Embryonic facial prominence (tissue), 1 donor: ENCODE measurements around the gene ST6GALNAC3.
"Not testable (repeated sequence)": the region's sequence is repeated elsewhere in the genome, so short reads cannot be mapped to it uniquely, and the experiment has no call there.

Experiments
- DNase-seq: peaks from one replicate; pipeline ENCODE4 v3.0.0-alpha.2; 2016; ENCODE audit errors: extremely low spot score

ST6GALNAC3 gene

GRCh38 chr1:76190749-76191424, 116.3 kb downstream of the ST6GALNAC3 start:
- no peak for DNase-seq

GRCh38 chr1:76191561-76191960, 117.0 kb downstream of the ST6GALNAC3 start:
- DNase-seq: no peak

- DNase-seq: no peak
Measured at GRCh38 chr1:76198452-76198851, 123.9 kb downstream of the ST6GALNAC3 start.

DNA sequence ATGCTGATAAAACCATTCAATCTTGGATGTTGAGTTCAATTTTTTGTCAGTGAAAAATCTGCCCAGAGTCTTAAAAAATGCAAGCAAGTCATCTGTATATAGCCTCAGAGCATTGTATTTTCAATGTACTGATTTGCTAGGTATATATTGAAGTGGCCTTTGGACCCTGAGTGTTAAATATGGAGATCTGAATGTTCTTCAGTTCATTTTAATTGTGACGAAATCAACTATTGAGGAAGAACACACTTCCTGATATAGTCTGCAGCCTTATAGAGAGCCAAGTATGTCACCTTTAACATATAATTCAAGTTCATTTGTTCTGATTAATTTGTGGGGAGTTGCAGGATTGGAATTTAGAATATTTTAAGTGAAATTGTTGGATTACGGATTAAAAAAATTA, 128.1 kb downstream of the ST6GALNAC3 start:
- DNase-seq: no peak

DNA sequence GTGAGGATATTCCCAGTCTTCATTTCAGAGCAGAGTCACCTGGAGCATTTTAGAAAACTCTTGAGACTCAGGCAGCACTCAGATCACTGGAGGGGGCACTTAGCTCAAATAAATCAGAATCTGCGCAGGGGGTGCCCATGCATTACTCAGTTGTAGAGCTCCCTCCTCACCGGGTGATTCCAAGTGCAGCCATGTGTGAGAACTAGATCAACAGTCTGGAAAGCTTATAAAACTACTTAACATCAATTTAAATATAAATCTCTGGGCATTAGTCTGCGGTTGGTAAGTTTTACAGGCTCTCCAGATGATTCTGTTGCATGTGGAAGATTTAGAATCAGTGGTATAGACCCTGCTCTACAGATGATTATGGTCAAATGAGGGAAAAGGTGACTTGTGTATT, 128.6 kb downstream of the ST6GALNAC3 start:
- no peak for DNase-seq

DNA sequence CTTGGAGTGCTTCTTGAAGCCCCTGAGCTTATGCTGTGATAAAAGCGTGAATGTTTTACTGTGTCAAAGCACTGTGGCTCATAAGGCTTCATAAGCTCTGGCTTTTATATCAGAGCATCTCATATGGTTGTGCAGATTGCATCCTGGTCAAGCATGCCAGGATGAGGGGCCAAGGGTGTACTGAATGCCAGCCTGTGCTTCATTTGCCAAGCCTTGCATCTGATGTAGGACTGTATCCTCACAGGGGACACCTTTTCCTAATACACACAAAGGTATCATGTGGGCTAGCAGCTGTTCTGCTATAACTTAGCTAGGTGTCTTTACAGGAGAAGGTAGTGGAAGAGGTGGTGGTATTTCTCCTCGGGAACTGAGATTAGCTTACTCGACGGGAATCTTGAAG, 134.7 kb downstream of the ST6GALNAC3 start:
- no peak for DNase-seq

- no peak for DNase-seq
Measured at GRCh38 chr1:76209648-76210047, 135.1 kb downstream of the ST6GALNAC3 start.

GRCh38 chr1:76210160-76210559, 135.6 kb downstream of the ST6GALNAC3 start:
- no peak for DNase-seq

- DNase-seq: no peak
Measured at GRCh38 chr1:76218888-76219287, 144.3 kb downstream of the ST6GALNAC3 start.

- no peak for DNase-seq
Measured at GRCh38 chr1:76219366-76219818, 144.8 kb downstream of the ST6GALNAC3 start.

DNA sequence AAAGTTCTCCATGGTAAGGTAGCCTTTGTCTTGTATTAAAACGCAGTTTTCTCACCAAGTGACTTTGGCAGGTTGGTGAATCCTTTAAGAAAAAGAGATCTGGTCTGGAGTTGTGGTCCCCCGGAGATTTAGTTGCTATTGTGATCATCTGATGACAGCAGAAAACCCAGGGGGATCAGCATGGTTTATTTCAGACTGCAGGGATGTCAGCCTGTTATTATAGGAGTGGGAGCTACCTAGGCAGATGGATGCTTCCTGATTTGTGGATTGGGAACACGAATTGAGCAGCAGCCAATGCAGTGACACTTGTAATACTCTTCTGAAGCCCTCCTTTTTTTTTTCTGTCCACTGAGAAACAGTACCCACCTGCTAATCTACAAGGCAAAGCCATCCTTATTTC, 150.2 kb downstream of the ST6GALNAC3 start:
- DNase-seq: no peak

- DNase-seq: no peak
Measured at GRCh38 chr1:76225526-76225925, 151.0 kb downstream of the ST6GALNAC3 start.

DNA sequence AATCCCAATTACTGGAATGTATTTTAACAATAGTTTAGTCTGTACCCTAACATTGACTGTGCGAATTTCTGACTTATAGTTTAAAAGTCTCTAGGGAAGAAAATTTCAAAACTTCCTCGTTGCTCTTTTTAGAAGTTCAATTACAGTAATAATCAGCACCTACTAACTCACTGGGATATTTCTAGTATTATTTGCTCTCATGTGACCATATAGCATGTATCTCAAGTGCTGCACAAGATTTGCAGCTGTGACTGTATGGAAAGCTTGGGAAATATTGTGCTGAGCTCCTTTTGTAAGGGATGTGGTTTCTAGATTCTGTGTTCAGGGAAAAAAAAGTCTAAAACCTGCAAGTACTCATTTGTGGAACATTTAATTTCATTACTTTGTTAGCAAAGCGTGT, 153.1 kb downstream of the ST6GALNAC3 start:
- DNase-seq: no peak

DNA sequence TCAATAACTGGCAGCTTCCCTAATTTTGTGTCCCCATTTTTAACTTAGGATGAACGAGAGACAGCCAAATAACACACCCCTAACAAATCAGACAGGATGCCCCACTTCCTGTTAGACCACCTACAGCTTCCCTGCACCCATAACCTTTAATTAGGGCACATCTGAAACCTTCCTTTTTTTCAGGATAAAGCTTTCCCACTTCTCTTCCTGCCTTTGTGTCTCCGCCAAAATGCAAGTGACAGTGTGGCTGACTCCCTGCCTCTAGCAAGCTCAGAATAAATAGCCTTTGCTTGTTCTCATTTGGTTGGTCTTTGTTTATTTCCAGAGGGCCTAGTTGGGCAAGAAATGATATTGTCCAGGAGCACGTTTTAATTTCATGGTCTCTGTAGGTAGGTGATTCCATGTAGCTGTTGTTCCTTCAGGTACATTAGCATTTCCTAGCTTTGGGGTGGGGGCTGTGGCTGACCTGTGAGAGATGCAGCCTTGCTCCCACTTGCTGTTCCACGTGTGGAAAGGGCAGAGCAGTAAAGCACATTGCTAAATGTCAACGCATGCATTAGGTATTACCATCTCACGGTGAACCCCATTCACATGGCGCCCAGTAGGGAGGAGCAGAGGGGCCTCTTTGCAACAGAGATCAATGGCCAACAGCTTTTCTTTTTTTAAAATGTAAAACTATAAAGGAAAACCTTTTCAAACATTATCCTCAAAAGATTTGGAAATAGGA, 154.9 kb downstream of the ST6GALNAC3 start:
- no peak for DNase-seq

DNA sequence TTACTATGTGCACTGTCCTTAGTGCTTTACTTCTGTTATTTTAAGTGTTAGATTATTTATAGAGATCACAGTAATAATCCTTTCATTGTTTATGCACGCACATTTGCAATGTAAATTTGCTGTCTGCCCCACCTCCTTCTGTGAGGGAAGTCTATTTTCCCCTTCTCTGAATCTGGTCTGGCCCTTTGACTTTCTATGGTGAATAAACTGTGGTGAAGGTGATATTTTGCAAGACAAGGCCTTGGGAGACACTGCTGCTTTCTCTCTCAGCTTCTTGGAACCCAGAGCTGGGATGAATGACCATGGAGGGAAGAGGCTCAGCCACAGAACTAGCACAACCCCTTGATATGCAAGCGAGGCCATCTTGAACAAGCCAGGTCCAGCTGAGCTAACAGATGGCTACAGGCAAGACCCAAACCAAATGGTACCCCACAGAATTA, 156.3 kb downstream of the ST6GALNAC3 start:
- no peak for DNase-seq

- no peak for DNase-seq
Measured at GRCh38 chr1:76231320-76231719, 156.8 kb downstream of the ST6GALNAC3 start.

DNA sequence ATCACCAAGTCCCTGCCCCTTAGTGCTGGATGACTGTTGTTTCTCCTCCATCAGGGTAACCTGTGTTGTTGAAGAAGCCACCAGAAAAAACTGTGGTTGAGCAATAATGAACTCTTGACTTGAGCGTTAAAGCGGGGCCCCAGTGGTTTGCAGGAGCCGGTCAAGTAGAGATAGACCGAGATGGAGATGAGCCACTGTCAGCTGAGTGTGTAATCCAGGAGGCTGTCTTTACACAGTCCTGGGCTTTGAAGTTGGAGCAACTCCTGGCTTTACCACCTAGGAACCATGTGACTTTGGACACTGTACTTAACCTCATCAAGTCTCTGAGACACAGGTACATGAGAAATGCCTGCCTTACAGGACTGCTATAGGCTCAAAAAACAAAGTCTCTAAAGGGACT, 158.1 kb downstream of the ST6GALNAC3 start:
- no peak for DNase-seq

DNA sequence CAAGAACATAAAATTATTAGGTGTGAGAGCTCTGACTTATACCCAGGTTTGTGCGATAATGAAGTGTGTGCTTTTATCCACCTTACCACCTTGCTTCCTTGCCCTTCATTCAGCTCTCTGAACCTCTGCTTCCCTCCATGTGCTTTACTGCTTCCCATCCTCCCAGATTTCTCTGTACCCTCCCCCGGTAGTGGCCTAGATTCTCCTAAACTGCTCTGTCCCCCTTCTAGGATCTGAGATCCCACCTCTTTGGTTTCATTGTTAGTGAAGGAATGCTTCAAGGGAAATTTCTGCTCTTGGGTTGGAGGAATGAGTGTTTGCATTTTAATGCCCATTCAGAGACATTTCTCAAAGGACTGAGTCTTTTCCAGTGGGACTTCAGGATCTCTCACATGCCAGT, 159.5 kb downstream of the ST6GALNAC3 start:
- DNase-seq: no peak

- DNase-seq: no peak
Measured at GRCh38 chr1:76237211-76237610, 162.7 kb downstream of the ST6GALNAC3 start.

GRCh38 chr1:76238094-76238628, 163.6 kb downstream of the ST6GALNAC3 start:
- no peak for DNase-seq

DNA sequence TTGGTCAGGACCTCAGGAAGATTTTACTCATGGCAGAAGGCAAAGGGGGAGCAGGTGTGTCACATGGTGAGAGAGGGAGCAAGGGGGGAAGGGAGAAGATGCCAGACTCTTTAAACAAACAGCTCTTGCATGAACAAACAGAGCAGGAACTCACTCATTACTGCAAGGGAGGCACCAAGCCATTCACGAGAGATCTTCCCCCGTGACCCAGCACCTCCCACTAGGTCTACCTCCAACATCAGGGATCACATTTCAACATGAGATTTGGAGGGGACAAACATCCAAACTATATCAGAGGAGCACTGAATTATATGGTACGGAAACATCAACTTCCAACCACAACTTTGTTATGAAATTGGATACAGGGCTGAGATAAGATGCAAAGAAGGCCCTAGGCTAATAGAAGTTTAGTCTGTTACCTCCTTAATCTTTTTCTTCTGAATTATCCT, 164.9 kb downstream of the ST6GALNAC3 start:
- DNase-seq: no peak

- no peak for DNase-seq
Measured at GRCh38 chr1:76240316-76240715, 165.8 kb downstream of the ST6GALNAC3 start.

DNA sequence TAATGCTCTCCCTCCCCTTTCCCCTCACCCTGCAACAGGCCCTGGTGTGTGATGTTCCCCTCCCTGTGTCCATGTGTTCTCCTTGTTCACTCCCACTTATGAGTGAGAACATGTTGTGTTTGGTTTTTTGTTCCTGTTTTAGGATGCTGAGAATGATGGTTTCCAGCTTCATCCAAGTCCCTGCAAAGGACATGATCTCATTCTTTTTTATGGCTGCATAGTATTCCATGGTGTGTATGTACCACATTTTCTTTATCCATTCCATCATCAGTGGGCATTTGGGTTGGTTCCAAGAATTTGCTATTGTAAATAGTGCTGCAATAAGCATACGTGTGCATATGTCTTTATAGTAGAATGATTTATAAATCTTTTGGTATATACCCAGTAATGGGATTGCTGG, 168.0 kb downstream of the ST6GALNAC3 start:
- DNase-seq: not testable (repeated sequence)
